GM12874 (cell line): ENCODE measurements around the gene USF1.

Experiments
- CTCF ChIP-seq: IDR thresholded peaks from 2 replicates; pipeline ENCODE4 v1.5.1; 2011; ENCODE audit warnings: low read depth, mild to moderate bottlenecking, control low read depth, low read length, moderate library complexity; ENCODE audit not compliant: insufficient read depth

USF1 gene

DNA sequence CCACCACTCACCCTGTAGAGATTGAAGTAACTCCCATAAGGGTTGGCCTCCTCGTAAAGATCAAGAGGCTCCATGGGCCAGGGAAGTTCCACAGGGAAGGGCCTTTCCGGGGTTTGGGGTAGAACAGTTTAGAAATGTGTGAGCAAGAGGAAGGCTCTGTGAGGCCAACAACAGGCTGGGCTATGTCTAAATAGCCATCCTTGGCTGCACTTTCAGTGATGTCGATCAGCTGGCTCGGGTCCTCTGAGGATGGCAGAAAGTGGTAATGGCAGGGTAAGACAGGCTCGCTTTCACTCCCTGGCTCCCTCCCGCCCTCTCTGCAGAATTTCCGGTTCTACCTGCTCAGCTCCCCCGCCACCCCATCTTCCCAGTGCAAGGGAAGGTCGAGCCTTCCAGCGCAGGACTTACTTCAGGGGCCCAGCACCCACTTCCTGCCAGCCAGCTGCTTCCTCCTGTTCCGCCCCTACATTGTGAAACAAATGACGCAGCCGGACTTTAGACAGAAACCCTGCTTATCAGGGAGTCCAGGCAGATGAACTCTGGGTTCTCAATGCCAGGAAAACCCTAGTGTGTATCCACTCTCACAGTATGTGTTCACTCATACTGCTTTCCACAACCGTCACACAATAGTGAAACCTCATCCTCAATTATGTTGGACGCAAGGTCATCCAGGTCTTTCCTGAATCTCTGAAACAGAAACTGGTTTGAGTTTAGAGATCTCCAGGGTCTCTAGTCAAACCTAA is 32.1 kb downstream of the USF1 start:
- no peak for TF ChIP-seq CTCF

DNA sequence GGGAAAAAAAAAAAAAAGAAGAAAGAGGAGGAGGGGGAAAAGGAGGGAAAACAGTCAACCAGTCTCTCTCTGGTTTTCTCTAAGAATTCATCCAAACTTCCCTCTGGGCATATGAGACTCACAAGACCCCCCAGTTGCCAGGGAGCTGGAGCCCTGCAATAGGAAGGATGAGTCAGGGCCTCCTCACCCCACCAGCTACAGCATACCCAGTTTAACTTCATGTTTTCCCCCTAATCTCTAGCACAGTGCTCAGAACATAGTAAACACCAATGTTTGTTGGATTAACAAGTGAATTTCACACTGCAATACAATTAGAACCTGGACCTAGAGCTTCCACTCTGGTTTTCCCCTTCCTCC is 32.7 kb downstream of the USF1 start:
- TF ChIP-seq CTCF: no peak

DNA sequence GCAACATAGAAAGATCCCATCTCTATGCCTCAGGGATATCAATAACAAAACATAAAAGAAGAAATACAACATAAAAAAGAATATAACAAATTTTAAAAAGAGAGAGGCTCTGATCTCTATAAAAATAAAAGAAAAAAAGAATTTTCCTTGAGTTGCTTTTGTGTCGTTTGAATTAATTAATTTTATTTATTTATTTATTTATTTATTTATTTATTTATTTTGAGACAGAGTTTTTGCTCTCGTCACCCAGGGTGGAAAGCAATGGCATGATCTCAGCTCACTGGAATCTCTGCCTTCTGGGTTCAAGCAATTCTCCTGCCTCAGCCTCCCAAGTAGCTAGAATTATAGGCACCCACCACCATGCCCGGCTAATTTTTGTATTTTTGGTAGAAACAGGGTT is 33.4 kb downstream of the USF1 start:
- TF ChIP-seq CTCF: no peak

- TF ChIP-seq CTCF: no peak
Observed at GRCh38 chr1:161009602-161010211, 36.1 kb downstream of the USF1 start.

DNA sequence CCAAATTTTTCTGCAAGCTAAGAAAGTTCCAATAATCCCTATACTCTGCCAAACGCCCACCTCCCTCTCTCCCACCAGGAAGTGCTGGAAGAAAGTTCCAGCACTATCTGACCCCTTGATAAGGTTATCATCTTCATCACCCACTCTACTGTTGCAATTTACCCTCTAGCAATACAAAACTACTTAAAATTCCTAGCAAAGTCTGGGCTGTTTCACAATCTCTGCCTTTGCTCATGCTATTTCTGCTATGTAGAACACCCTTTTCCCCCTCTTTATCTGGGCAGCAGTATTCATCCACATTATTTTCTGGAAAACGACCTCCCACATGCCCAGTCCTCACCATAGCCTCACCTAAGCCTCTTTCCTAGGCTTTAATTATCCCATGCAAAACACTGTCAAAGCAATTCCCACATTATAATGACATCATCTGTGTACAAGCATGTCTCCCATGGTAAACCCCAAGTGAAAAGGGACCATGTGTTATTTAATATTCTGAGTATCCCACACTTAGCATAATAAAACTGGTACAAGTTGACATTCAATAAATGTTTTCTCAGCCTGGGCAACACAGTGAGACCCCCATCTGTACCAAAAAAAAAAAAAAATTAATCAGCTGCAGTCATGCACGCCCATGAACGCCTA is 36.8 kb downstream of the USF1 start:
- no peak for TF ChIP-seq CTCF

- TF ChIP-seq CTCF: no peak
Observed at GRCh38 chr1:161007369-161007768, 38.4 kb downstream of the USF1 start.

- TF ChIP-seq CTCF: no peak
Observed at GRCh38 chr1:161006563-161006962, 39.2 kb downstream of the USF1 start.
